K562 (cell line): Measurements from ENCODE around the gene DNAJB12. TPM values are rescaled to one million over a fixed set of nuclear protein-coding genes. Genes with fewer than 3 reads are reported as not detected.
A peak's percentile ranks its signal among the peaks of the same experiment; 100 is the strongest.

Source experiments
- BRCA1 ChIP-seq, 2 experiments: fragments of 450-650 bp in 1 of 2; sonication (generic) in 1 of 2; formaldehyde crosslinking in 1 of 2; IDR thresholded peaks; 2 replicates each; pipeline versions ENCODE4 v1.5.0 to v1.6.1; 2017 to 2020; ENCODE audit warnings: mild to moderate bottlenecking in 1 of 2, missing genetic modification reagents in 1 of 2
- GABPA ChIP-seq: fragments of 200-800 bp; sonication (Bioruptor generic); conservative IDR thresholded peaks from 2 replicates; pipeline ENCODE4 v1.6.1; 2016; ENCODE audit warnings: low read depth, missing genetic modification characterization, missing compliant biosample characterization
- GATAD2B ChIP-seq: fragments of 450-650 bp; IDR thresholded peaks from 2 replicates; pipeline ENCODE4 v1.6.1; 2017; ENCODE audit warnings: mild to moderate bottlenecking, borderline replicate concordance
- HDAC3 ChIP-seq: fragments of 450-650 bp; IDR thresholded peaks from 2 replicates; pipeline ENCODE4 v1.6.1; 2018; ENCODE audit warnings: borderline replicate concordance, mild to moderate bottlenecking, moderate library complexity; ENCODE audit not compliant: partially characterized antibody
- HMGXB4 ChIP-seq: sonication (generic); formaldehyde crosslinking; IDR thresholded peaks from 2 replicates; pipeline ENCODE4 v1.8.1; 2023; ENCODE audit warnings: mild to moderate bottlenecking, missing genetic modification reagents
- HSF4 ChIP-seq: fragments of 250-450 bp; sonication (Bioruptor Pico); IDR thresholded peaks from 2 replicates; pipeline ENCODE4 v2.1.2; 2022; ENCODE audit warnings: mild to moderate bottlenecking, moderate library complexity, borderline replicate concordance
- KLF1 ChIP-seq: fragments of 450-650 bp; IDR thresholded peaks from 2 replicates; pipeline ENCODE4 v1.6.1; 2016; ENCODE audit warnings: missing genetic modification characterization, missing compliant biosample characterization
- MBD2 ChIP-seq: sonication (generic); IDR thresholded peaks from 2 replicates; pipeline ENCODE4 v1.6.1; 2016; ENCODE audit warnings: low read depth, borderline replicate concordance
- MTA3 ChIP-seq: fragments of 450-650 bp; formaldehyde crosslinking; IDR thresholded peaks from 2 replicates; pipeline ENCODE4 v1.6.1; 2017; ENCODE audit warnings: mild to moderate bottlenecking, borderline replicate concordance
- NCOA2 ChIP-seq, 2 experiments: fragments of 450-650 bp; IDR thresholded peaks; 2 replicates each; pipeline ENCODE4 v1.6.1; 2018; ENCODE audit warnings: mild to moderate bottlenecking in 2 of 2, moderate library complexity in 1 of 2; ENCODE audit not compliant: partially characterized antibody in 2 of 2
- PHB ChIP-seq: fragments of 250-450 bp; sonication (Bioruptor Pico); IDR thresholded peaks from 2 replicates; pipeline ENCODE4 v1.5.0; 2021
- POLR3G ChIP-seq: IDR thresholded peaks from 2 replicates; pipeline ENCODE4 v1.6.1; 2011; ENCODE audit not compliant: insufficient read length, insufficient replicate concordance; ENCODE audit errors: extremely low read depth
- RBM25 ChIP-seq: fragments of 200-400 bp; formaldehyde crosslinking; IDR thresholded peaks from 2 replicates; pipeline ENCODE4 v1.6.1; 2018; ENCODE audit warnings: low read length, low read depth, moderate library complexity; ENCODE audit not compliant: severe bottlenecking
- TAL1 ChIP-seq: fragments of 450-650 bp; IDR thresholded peaks from 2 replicates; pipeline ENCODE4 v1.6.1; 2016; ENCODE audit warnings: mild to moderate bottlenecking
- TFAP4 ChIP-seq: sonication (generic); formaldehyde crosslinking; IDR thresholded peaks from 2 replicates; pipeline ENCODE4 v1.8.0; 2022; ENCODE audit warnings: missing genetic modification reagents, mild to moderate bottlenecking, moderate library complexity, borderline replicate concordance
- THRA ChIP-seq: fragments of 450-650 bp; IDR thresholded peaks from 2 replicates; pipeline ENCODE4 v1.6.1; 2017; ENCODE audit warnings: mild to moderate bottlenecking, moderate library complexity
- TRIM24 ChIP-seq, 2 experiments: fragments of 450-650 bp; IDR thresholded peaks; 2 replicates each; pipeline ENCODE4 v1.6.1; 2016
- ZBTB17 ChIP-seq: fragments of 450-650 bp; formaldehyde crosslinking; IDR thresholded peaks from 2 replicates; pipeline ENCODE4 v1.4.0; 2020; ENCODE audit warnings: mild to moderate bottlenecking
- ZNF175 ChIP-seq: fragments of 200-800 bp; sonication (Bioruptor generic); IDR thresholded peaks from 2 replicates; pipeline ENCODE4 v1.6.1; 2016; ENCODE audit warnings: low read depth, mild to moderate bottlenecking, missing genetic modification characterization, missing compliant biosample characterization
- ZNF212 ChIP-seq: fragments of 450-650 bp; formaldehyde crosslinking; IDR thresholded peaks from 2 replicates; pipeline ENCODE4 v1.4.0; 2020; ENCODE audit warnings: mild to moderate bottlenecking
- ZNF324 ChIP-seq: fragments of 250-450 bp; sonication (Bioruptor Pico); IDR thresholded peaks from 2 replicates; pipeline ENCODE4 v1.4.0; 2020; ENCODE audit warnings: mild to moderate bottlenecking
- ZNF507 ChIP-seq: conservative IDR thresholded peaks from 2 replicates; pipeline ENCODE4 v1.6.1; 2017; ENCODE audit warnings: missing genetic modification characterization, missing compliant biosample characterization
- polyA plus RNA-seq, 8 experiments: library from polyadenylated mRNA; depleted of rRNA in 4 of 8; stranded (reverse) in 5 of 8; unstranded in 3 of 8; fragments of >200 nt; fragmentation: Nextera tagmentation in 2 of 8; fragmentation: Illumina TruSeq in 1 of 8; extraction: Ambion mirVana in 2 of 8; extraction: Trizol in 1 of 8; gene quantifications; 2 replicates each; pipeline versions ENCODE4 v1.2.1 to v1.2.3, GENCODE V29; 2011 to 2014; ENCODE audit warnings: inconsistent platforms in 1 of 8, missing spikeins in 1 of 8
- total RNA-seq, 7 experiments: library from RNA; depleted of rRNA in 6 of 7; stranded (reverse); fragments of >200 nt in 6 of 7; fragmentation: Illumina TruSeq in 2 of 7; extraction: Trizol in 2 of 7; gene quantifications; 2 replicates each; pipeline versions ENCODE4 v1.2.1 to v1.2.3, GENCODE V29; 2011 to 2021; ENCODE audit warnings: low replicate concordance in 1 of 7
- TF ChIP-seq, protein P1 (sequence below): fragments of 250-450 bp; sonication (Bioruptor Pico); IDR thresholded peaks from 2 replicates; pipeline ENCODE4 v1.8.0; 2021; ENCODE audit warnings: moderate library complexity, mild to moderate bottlenecking, inconsistent platforms
- TF ChIP-seq, protein P2 (sequence below): fragments of 450-650 bp; IDR thresholded peaks from 2 replicates; pipeline ENCODE4 v1.6.1; 2016; ENCODE audit warnings: missing biosample characterization, missing genetic modification characterization

The DNAJB12 gene
- total and polyA plus RNA-seq, 9 of the 15 experiments (the other 6 are each of a cell fraction or from before 2014, with no cell fraction given), result 3.5 to 31.5 (median 20.3) TPM

GRCh38 chr10:72297281-72297804 is 57.4 kb downstream of the DNAJB12 start (continued):
- peak; percentile 66; the same call in 1 of the 2 replicates for TF ChIP-seq HMGXB4 (CRISPR knock-in tag)
- TF ChIP-seq HDAC3, result no peak
- no peak for TF ChIP-seq NCOA2 (IDR thresholded peaks at IDR 0.05; ENCODE audit: partially characterized antibody in 2 of 2)
- TF ChIP-seq PHB, result peak; percentile 89
- no peak for TF ChIP-seq THRA
- TF ChIP-seq RBM25, result peak; percentile 87
- TF ChIP-seq, protein P1, sequence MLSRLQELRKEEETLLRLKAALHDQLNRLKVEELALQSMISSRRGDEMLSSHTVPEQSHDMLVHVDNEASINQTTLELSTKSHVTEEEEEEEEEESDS (CRISPR knock-in tag), result no peak
- TF ChIP-seq ZNF324 (CRISPR knock-in tag), result no peak
- TF ChIP-seq, protein P2, sequence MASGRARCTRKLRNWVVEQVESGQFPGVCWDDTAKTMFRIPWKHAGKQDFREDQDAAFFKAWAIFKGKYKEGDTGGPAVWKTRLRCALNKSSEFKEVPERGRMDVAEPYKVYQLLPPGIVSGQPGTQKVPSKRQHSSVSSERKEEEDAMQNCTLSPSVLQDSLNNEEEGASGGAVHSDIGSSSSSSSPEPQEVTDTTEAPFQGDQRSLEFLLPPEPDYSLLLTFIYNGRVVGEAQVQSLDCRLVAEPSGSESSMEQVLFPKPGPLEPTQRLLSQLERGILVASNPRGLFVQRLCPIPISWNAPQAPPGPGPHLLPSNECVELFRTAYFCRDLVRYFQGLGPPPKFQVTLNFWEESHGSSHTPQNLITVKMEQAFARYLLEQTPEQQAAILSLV (tag), result no peak
- TF ChIP-seq ZNF175, result peak; percentile 84
- peak; percentile 87 for TF ChIP-seq TFAP4 (CRISPR knock-in tag)
- TF ChIP-seq BRCA1 (IDR thresholded peaks at IDR 0.05), result no peak
- 0 out of 2 replicates have a peak, but pooled peaks have one; percentile 48 for TF ChIP-seq BRCA1 (CRISPR knock-in tag; IDR thresholded peaks at IDR 0.05)
- peak; percentile 78 for TF ChIP-seq MTA3
- peak; percentile 76 for TF ChIP-seq ZBTB17 (CRISPR knock-in tag)
- TF ChIP-seq ZNF507 (tag), result no peak
- peak; percentile 81 for TF ChIP-seq GABPA (tag)
- no peak for TF ChIP-seq GATAD2B
- peak; percentile 18; the same call in 1 of the 2 replicates for TF ChIP-seq TAL1
- peak; percentile 4 to 42; a peak in 1 of 4 replicates for TF ChIP-seq TRIM24 (IDR thresholded peaks at IDR 0.05)
- TF ChIP-seq ZNF212, result no peak
- no peak for TF ChIP-seq POLR3G
- no peak for TF ChIP-seq KLF1 (tag)
- TF ChIP-seq HSF4 (CRISPR knock-in tag), result no peak
- peak; percentile 61; the same call in 1 of the 2 replicates for TF ChIP-seq MBD2
